ENCODE measurements around the gene ZIC1. TPM values are rescaled to one million over a fixed set of nuclear protein-coding genes. Genes with fewer than 3 reads are reported as not detected.

The ZIC1 gene
- polyA plus RNA-seq, 1 donor (not counting 4 experiments of a cell fraction or from before 2014, with no cell fraction given) = not detected

DNA sequence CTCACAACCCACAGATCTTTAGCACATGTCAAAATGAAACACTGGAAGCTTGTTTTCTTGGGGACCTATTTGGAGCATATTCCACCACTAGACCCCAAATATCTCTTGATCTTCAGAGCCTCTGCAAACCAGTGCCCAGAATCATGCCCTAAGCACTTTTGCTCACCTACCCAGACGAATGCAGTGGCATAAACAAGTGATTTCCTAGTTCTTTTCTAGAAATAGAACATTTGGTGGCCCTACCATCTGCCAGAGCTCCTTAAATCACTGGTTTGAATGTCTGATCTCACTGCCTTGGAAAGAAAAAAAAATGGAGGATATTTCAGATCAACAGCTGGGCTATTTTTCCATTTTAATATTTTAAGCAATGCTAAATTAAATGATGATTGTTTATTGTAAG lies 8.2 kb upstream of the ZIC1 start:
- Histone ChIP-seq H2AFZ (ENCODE audit: control insufficient read depth, low read length) (no peak overlapping the region), H3K27ac (ENCODE audit: control insufficient read depth, insufficient read depth, low read length) (no peak overlapping the region), H3K9me3 (ENCODE audit: control insufficient read depth, low read depth, low read length) (peaks cover under 1% of the 10 kb centered on the region), H3K27me3 (ENCODE audit: control insufficient read depth, extremely low read depth, insufficient read depth, low read length) (peaks cover 51% of the 10 kb centered on the region), H3K9ac (ENCODE audit: control insufficient read depth, extremely low read depth, insufficient read depth, low read length) (no peak overlapping the region), H3K9me1 (ENCODE audit: control insufficient read depth, extremely low read depth, insufficient read depth, low read length) (no peaks in the 10 kb centered on the region), H3K36me3 (ENCODE audit: control insufficient read depth in 2 of 2, extremely low read depth in 1 of 2, insufficient read depth in 2 of 2, low read length in 2 of 2) (no peaks in the 10 kb centered on the region), H3K4me3 (ENCODE audit: control insufficient read depth in 2 of 3, extremely low read depth in 1 of 3, insufficient read depth in 2 of 3, low read depth in 1 of 3, low read length in 3 of 3) (no peak overlapping the region), H3K4me2 (ENCODE audit: control insufficient read depth, extremely low read depth, insufficient read depth, low read depth, low read length) (no peak overlapping the region), H3K79me2 (ENCODE audit: control insufficient read depth, insufficient read depth, low read length) (no peaks in the 10 kb centered on the region), H4K20me1 (ENCODE audit: control insufficient read depth, extremely low read depth, insufficient read depth, low read length) (no peaks in the 10 kb centered on the region), H3K4me1 (ENCODE audit: control insufficient read depth, extremely low read depth, insufficient read depth, low read length) (no peaks in the 10 kb centered on the region)
- no peak for TF ChIP-seq EZH2 (IDR thresholded peaks at IDR 0.05; ENCODE audit: low read length)
- TF ChIP-seq, protein P1, sequence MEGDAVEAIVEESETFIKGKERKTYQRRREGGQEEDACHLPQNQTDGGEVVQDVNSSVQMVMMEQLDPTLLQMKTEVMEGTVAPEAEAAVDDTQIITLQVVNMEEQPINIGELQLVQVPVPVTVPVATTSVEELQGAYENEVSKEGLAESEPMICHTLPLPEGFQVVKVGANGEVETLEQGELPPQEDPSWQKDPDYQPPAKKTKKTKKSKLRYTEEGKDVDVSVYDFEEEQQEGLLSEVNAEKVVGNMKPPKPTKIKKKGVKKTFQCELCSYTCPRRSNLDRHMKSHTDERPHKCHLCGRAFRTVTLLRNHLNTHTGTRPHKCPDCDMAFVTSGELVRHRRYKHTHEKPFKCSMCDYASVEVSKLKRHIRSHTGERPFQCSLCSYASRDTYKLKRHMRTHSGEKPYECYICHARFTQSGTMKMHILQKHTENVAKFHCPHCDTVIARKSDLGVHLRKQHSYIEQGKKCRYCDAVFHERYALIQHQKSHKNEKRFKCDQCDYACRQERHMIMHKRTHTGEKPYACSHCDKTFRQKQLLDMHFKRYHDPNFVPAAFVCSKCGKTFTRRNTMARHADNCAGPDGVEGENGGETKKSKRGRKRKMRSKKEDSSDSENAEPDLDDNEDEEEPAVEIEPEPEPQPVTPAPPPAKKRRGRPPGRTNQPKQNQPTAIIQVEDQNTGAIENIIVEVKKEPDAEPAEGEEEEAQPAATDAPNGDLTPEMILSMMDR (optimal IDR thresholded peaks at IDR 0.05 in 1 of 3, IDR thresholded peaks at IDR 0.05 in 1 of 3, conservative IDR thresholded peaks at IDR 0.05 in 1 of 3; ENCODE audit: extremely low read depth in 1 of 3, insufficient read depth in 2 of 3, low read length in 3 of 3) = no peak
- FAIRE-seq (no peak), DNase-seq (ENCODE audit: low read depth, low spot score) (no peak)
- dilution Hi-C loops (cut with MboI; ENCODE audit: extremely low pct_ligation_motif_present, low sequenced_read_pairs) = no loop called here

DNA sequence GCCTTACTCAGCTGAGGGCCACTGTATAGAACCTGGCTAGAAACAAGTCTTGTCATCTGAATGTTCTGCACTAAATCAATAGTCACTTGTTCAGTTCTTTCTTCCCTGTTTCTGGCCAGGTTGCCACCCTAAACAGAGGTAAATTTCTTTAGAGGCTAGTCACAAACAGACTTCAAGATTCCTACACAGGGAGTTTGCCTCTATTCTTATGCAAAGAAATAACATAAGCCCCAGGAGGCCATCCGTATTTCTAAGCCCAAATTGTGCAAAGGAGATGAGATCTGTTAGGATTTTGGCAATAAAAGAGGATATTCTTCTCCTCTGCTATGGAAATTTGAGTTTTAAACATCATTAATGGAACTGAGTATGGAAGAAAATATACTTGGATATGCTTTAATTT lies 7.7 kb upstream of the ZIC1 start:
- FAIRE-seq (no peak), DNase-seq (ENCODE audit: low read depth, low spot score) (no peak)
- Histone ChIP-seq H3K36me3 (ENCODE audit: control insufficient read depth in 2 of 2, extremely low read depth in 1 of 2, insufficient read depth in 2 of 2, low read length in 2 of 2) (no peaks in the 10 kb centered on the region), H3K27me3 (ENCODE audit: control insufficient read depth, extremely low read depth, insufficient read depth, low read length) (peaks cover 51% of the 10 kb centered on the region), H3K4me3 (ENCODE audit: control insufficient read depth in 2 of 3, extremely low read depth in 1 of 3, insufficient read depth in 2 of 3, low read depth in 1 of 3, low read length in 3 of 3) (no peak overlapping the region), H3K9me3 (ENCODE audit: control insufficient read depth, low read depth, low read length) (no peaks in the 10 kb centered on the region), H3K4me1 (ENCODE audit: control insufficient read depth, extremely low read depth, insufficient read depth, low read length) (no peaks in the 10 kb centered on the region), H4K20me1 (ENCODE audit: control insufficient read depth, extremely low read depth, insufficient read depth, low read length) (no peaks in the 10 kb centered on the region), H3K4me2 (ENCODE audit: control insufficient read depth, extremely low read depth, insufficient read depth, low read depth, low read length) (no peak overlapping the region), H3K27ac (ENCODE audit: control insufficient read depth, insufficient read depth, low read length) (no peak overlapping the region), H3K9me1 (ENCODE audit: control insufficient read depth, extremely low read depth, insufficient read depth, low read length) (no peaks in the 10 kb centered on the region), H2AFZ (ENCODE audit: control insufficient read depth, low read length) (no peak overlapping the region), H3K9ac (ENCODE audit: control insufficient read depth, extremely low read depth, insufficient read depth, low read length) (no peak overlapping the region), H3K79me2 (ENCODE audit: control insufficient read depth, insufficient read depth, low read length) (no peaks in the 10 kb centered on the region)
- dilution Hi-C loops (cut with MboI; ENCODE audit: extremely low pct_ligation_motif_present, low sequenced_read_pairs) = no loop called here
- TF ChIP-seq, protein P1 (optimal IDR thresholded peaks at IDR 0.05 in 1 of 3, IDR thresholded peaks at IDR 0.05 in 1 of 3, conservative IDR thresholded peaks at IDR 0.05 in 1 of 3; ENCODE audit: extremely low read depth in 1 of 3, insufficient read depth in 2 of 3, low read length in 3 of 3) = no peak
- TF ChIP-seq EZH2 (IDR thresholded peaks at IDR 0.05; ENCODE audit: low read length) = no peak

All from keratinocyte (primary cell).